Measurements from ENCODE around the gene MTRR.

- TF ChIP-seq, protein P1, sequence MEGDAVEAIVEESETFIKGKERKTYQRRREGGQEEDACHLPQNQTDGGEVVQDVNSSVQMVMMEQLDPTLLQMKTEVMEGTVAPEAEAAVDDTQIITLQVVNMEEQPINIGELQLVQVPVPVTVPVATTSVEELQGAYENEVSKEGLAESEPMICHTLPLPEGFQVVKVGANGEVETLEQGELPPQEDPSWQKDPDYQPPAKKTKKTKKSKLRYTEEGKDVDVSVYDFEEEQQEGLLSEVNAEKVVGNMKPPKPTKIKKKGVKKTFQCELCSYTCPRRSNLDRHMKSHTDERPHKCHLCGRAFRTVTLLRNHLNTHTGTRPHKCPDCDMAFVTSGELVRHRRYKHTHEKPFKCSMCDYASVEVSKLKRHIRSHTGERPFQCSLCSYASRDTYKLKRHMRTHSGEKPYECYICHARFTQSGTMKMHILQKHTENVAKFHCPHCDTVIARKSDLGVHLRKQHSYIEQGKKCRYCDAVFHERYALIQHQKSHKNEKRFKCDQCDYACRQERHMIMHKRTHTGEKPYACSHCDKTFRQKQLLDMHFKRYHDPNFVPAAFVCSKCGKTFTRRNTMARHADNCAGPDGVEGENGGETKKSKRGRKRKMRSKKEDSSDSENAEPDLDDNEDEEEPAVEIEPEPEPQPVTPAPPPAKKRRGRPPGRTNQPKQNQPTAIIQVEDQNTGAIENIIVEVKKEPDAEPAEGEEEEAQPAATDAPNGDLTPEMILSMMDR (IDR thresholded peaks at IDR 0.05), result no peak
- TF ChIP-seq, protein P2, sequence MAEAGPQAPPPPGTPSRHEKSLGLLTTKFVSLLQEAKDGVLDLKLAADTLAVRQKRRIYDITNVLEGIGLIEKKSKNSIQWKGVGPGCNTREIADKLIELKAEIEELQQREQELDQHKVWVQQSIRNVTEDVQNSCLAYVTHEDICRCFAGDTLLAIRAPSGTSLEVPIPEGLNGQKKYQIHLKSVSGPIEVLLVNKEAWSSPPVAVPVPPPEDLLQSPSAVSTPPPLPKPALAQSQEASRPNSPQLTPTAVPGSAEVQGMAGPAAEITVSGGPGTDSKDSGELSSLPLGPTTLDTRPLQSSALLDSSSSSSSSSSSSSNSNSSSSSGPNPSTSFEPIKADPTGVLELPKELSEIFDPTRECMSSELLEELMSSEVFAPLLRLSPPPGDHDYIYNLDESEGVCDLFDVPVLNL (CRISPR knock-in tag; IDR thresholded peaks at IDR 0.05; ENCODE audit: borderline replicate concordance, low read depth), result no peak
- no peak for TF ChIP-seq NR3C1 (CRISPR knock-in tag; conservative IDR thresholded peaks at IDR 0.05; ENCODE audit: low read depth)
- TF ChIP-seq, protein P3, sequence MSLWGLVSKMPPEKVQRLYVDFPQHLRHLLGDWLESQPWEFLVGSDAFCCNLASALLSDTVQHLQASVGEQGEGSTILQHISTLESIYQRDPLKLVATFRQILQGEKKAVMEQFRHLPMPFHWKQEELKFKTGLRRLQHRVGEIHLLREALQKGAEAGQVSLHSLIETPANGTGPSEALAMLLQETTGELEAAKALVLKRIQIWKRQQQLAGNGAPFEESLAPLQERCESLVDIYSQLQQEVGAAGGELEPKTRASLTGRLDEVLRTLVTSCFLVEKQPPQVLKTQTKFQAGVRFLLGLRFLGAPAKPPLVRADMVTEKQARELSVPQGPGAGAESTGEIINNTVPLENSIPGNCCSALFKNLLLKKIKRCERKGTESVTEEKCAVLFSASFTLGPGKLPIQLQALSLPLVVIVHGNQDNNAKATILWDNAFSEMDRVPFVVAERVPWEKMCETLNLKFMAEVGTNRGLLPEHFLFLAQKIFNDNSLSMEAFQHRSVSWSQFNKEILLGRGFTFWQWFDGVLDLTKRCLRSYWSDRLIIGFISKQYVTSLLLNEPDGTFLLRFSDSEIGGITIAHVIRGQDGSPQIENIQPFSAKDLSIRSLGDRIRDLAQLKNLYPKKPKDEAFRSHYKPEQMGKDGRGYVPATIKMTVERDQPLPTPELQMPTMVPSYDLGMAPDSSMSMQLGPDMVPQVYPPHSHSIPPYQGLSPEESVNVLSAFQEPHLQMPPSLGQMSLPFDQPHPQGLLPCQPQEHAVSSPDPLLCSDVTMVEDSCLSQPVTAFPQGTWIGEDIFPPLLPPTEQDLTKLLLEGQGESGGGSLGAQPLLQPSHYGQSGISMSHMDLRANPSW (CRISPR knock-in tag; conservative IDR thresholded peaks at IDR 0.05; ENCODE audit: low read depth), result no peak
- no peak for TF ChIP-seq CREB1 (CRISPR knock-in tag; IDR thresholded peaks at IDR 0.05)
- TF ChIP-seq NR2C2 (CRISPR knock-in tag; IDR thresholded peaks at IDR 0.05), result no peak
- TF ChIP-seq TP53 (CRISPR knock-in tag; IDR thresholded peaks at IDR 0.05), result no peak
Measured at GRCh38 chr5:7848296-7848695, 20.7 kb upstream of the MTRR start.

Measured in WTC11 (cell line).